Natural killer cell (primary cell): ENCODE measurements around the gene ADA. TPM values are rescaled to one million over a fixed set of nuclear protein-coding genes. Genes with fewer than 3 reads are reported as not detected.
"Not testable (repeated sequence)": the region's sequence is repeated elsewhere in the genome, so short reads cannot be mapped to it uniquely, and the experiment has no call there.

Experiments used
- ATAC-seq, 3 donors: fragments of 150-1000 bp in 2 of 3; fragments of 200-7000 bp in 1 of 3; cut with Tn5 transposase; 1 replicate in 1 of 3; 2 replicates in 2 of 3; pipeline ENCODE4 v1.10.0; 2021; ENCODE audit warnings: mild to moderate bottlenecking in 2 of 3, moderate library complexity in 2 of 3
- DNase-seq, 2 donors: peaks; one replicate each; pipeline versions ENCODE4 v3.0.0 to v3.0.0-alpha.2; 2013 to 2021; ENCODE audit warnings: mixed read lengths in 1 of 2
- H3K27ac ChIP-seq: one replicate; pipeline ENCODE4 v1.5.1; 2013; ENCODE audit warnings: mild to moderate bottlenecking, low read length
- H3K27me3 ChIP-seq: one replicate; pipeline ENCODE4 v1.6.1; 2013; ENCODE audit warnings: low read length; ENCODE audit not compliant: control insufficient read depth, insufficient read depth
- H3K36me3 ChIP-seq: one replicate; pipeline ENCODE4 v1.6.1; 2013; ENCODE audit warnings: low read length; ENCODE audit not compliant: control insufficient read depth, insufficient read depth
- H3K4me1 ChIP-seq: one replicate; pipeline ENCODE4 v1.6.1; 2013; ENCODE audit warnings: low read length; ENCODE audit not compliant: control insufficient read depth, insufficient read depth
- H3K4me3 ChIP-seq: one replicate; pipeline ENCODE4 v1.5.1; 2013; ENCODE audit warnings: low read length
- H3K9me3 ChIP-seq: one replicate; pipeline ENCODE4 v1.6.1; 2013; ENCODE audit warnings: low read length; ENCODE audit not compliant: control insufficient read depth, insufficient read depth
- H3K27ac Mint-ChIP-seq, 2 donors: one replicate each; pipeline ENCODE4 v1.8.0; 2022; ENCODE audit warnings: mild to moderate bottlenecking in 2 of 2, mixed read lengths in 2 of 2, moderate library complexity in 1 of 2
- H3K27me3 Mint-ChIP-seq, 2 donors: one replicate each; pipeline ENCODE4 v1.8.0; 2022; ENCODE audit warnings: low read depth in 2 of 2, mixed read lengths in 2 of 2
- H3K36me3 Mint-ChIP-seq: one replicate; pipeline ENCODE4 v1.8.0; 2022; ENCODE audit warnings: mixed read lengths
- H3K4me1 Mint-ChIP-seq, 2 donors: one replicate each; pipeline ENCODE4 v1.8.0; 2022; ENCODE audit warnings: mixed read lengths in 2 of 2
- H3K4me3 Mint-ChIP-seq: one replicate; pipeline ENCODE4 v1.8.0; 2022; ENCODE audit warnings: mild to moderate bottlenecking, moderate library complexity, mixed read lengths
- H3K9me3 Mint-ChIP-seq, 2 donors: one replicate each; pipeline ENCODE4 v1.8.0; 2022; ENCODE audit warnings: mixed read lengths in 2 of 2
- WGBS: methylation state at CpG from one replicate; pipeline ENCODE4 v1.1.7; 2013; ENCODE audit warnings: missing lambda C conversion rate; ENCODE audit not compliant: insufficient coverage; 5-methylcytosine and 5-hydroxymethylcytosine counted together
- intact Hi-C: fragments of 100-400 bp; cut with micrococcal nuclease; formaldehyde crosslinking; loops from one replicate; pipeline ENCODE4 v1.14.2; 2022
- total RNA-seq, 4 donors: library from RNA; stranded (reverse); fragments of 120-200 nt in 1 of 4; gene quantifications; one replicate each; pipeline versions ENCODE4 v1.2.3 to v1.2.4, GENCODE V29; 2013 to 2022
- TF ChIP-seq, protein P1 (sequence below): fragments of 200-600 bp; IDR thresholded peaks from one replicate; pipeline ENCODE4 v1.8.0; 2022; ENCODE audit warnings: antibody characterized with exemption

Gene ADA
- total RNA-seq, 3 donors from 2014 or later (not counting 1 experiment from before 2014, with no cell fraction given): 71.7 to 94.2 (median 73.9) TPM

DNA sequence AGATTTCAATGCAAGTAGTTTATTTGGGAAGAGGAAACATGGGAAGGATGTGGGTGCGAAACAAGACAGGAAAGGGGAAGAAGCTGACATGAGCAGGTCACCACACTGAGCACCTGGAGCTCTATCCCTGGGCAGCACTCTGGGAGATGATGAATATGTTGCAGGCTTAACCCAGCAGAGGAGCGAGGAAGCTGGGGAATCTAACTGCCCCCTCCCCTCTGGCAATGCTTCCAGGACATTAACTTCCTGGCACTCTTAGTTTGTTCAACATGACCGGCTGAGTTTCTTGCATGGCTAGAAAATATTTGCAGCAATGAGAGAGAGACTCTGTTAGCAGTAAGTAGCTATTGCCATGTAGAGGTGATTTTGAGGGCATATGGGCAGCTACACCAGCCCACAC, 4.9 kb upstream of the ADA start:
- Histone ChIP-seq H3K4me1 (peaks cover 9% of the 10 kb centered on the region), H3K36me3 (peaks cover 2% of the 10 kb centered on the region), H3K4me3 (no peak overlapping the region), H3K27ac (no peak overlapping the region), H3K27me3 (no peaks in the 10 kb centered on the region), H3K9me3 (no peaks in the 10 kb centered on the region)
- TF ChIP-seq, protein P1, sequence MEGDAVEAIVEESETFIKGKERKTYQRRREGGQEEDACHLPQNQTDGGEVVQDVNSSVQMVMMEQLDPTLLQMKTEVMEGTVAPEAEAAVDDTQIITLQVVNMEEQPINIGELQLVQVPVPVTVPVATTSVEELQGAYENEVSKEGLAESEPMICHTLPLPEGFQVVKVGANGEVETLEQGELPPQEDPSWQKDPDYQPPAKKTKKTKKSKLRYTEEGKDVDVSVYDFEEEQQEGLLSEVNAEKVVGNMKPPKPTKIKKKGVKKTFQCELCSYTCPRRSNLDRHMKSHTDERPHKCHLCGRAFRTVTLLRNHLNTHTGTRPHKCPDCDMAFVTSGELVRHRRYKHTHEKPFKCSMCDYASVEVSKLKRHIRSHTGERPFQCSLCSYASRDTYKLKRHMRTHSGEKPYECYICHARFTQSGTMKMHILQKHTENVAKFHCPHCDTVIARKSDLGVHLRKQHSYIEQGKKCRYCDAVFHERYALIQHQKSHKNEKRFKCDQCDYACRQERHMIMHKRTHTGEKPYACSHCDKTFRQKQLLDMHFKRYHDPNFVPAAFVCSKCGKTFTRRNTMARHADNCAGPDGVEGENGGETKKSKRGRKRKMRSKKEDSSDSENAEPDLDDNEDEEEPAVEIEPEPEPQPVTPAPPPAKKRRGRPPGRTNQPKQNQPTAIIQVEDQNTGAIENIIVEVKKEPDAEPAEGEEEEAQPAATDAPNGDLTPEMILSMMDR: no peak
- intact Hi-C loops: no loop called here
- H3K4me3 Mint-ChIP-seq: no peak overlapping the region
- ATAC-seq: no peak
- H3K27me3 Mint-ChIP-seq: no peaks in the 10 kb centered on the region
- 86% methylated on average over 2 of the region's 3 CpGs for WGBS
- H3K9me3 Mint-ChIP-seq: no peaks in the 10 kb centered on the region
- H3K36me3 Mint-ChIP-seq: no peaks in the 10 kb centered on the region
- DNase-seq: no peak
- no peak overlapping the region for H3K27ac Mint-ChIP-seq
- peaks cover 12 to 15% of the 10 kb centered on the region in 2 donors for H3K4me1 Mint-ChIP-seq

DNA sequence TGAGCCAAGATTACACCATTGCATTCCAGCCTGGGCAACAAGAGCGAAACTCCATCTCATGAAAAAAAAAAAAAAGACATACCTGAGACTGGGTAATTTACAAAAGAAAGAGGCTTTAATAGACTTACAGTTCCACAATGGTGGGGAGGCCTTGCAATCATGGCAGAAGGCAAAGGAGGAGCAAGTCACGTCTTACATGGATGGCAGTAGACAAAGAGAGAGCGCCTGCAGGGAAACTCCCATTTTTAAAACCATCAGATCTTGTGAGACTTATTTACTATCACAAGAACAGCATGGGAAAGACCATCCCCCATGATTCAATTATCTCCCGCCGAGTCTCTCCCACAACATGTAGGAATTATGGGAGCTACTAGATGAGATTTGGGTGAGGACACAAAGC, 2.7 kb upstream of the ADA start:
- H3K27ac ChIP-seq, H3K36me3 ChIP-seq, ATAC-seq, H3K27me3 Mint-ChIP-seq, H3K9me3 ChIP-seq, H3K36me3 Mint-ChIP-seq, H3K4me3 ChIP-seq, intact Hi-C loops, DNase-seq, H3K4me3 Mint-ChIP-seq, H3K9me3 Mint-ChIP-seq, H3K27me3 ChIP-seq: not testable (repeated sequence)
- H3K4me1 Mint-ChIP-seq: peaks cover 29 to 31% of the 10 kb centered on the region in 2 donors
- H3K27ac Mint-ChIP-seq: peak overlapping the region; percentile 59 to 80
- H3K4me1 ChIP-seq: peaks cover 30% of the 10 kb centered on the region
- WGBS: 95% methylated on average over 5 of the region's 5 CpGs

DNA sequence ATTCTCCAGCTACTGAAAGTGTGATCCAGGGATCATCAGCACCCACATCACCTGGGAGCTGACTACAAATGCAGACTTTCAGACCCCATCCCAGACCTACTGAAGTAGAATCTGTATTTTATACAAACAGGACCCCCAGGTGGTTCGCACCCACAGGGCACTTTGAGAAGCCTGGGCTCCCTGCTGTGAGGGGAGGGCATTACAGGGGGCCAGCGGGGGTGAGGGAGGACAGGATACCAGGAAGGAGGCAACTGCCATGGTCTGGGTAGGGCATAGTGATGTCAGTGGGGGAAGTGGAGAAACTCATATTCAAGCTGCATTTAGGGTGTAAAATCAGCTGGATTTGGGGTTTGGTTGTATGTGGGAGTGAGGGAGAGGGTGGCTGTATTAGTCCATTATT, 2.0 kb upstream of the ADA start:
- Mint-ChIP-seq H3K9me3 (no peaks in the 10 kb centered on the region), H3K36me3 (no peaks in the 10 kb centered on the region), H3K4me3 (peak overlapping the region; percentile 70), H3K27me3 (no peaks in the 10 kb centered on the region), H3K4me1 (peaks cover 35 to 38% of the 10 kb centered on the region in 2 donors), H3K27ac (peak overlapping the region; percentile 59 to 80)
- TF ChIP-seq, protein P1: no peak
- DNase-seq (no peak), ATAC-seq (no peak)
- WGBS: 86% methylated on average over 2 of the region's 2 CpGs
- intact Hi-C loops: loop anchor here (2.0 kb wide), 1 partner anchor 43 kb away; no protein-coding TSS in a partner anchor
- H3K27ac ChIP-seq: no peak overlapping the region
- H3K4me3 ChIP-seq: no peak overlapping the region
- H3K9me3 ChIP-seq: no peaks in the 10 kb centered on the region
- H3K4me1 ChIP-seq: peaks cover 36% of the 10 kb centered on the region
- no peaks in the 10 kb centered on the region for H3K36me3 ChIP-seq
- no peaks in the 10 kb centered on the region for H3K27me3 ChIP-seq

DNA sequence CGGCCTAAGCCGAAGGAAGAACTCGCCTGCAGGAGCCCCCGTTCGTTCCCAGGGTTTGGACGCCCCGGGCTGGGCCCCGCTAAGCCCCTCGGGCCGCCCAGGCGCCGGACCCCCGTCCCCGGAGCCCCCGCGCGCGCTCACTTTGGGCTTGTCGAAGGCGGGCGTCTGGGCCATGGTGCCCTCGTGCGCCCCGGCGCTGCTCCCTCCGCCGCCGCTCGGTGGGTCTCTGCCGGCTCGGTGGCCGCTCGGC, 140 bp downstream of the ADA start:
- no peaks in the 10 kb centered on the region for H3K9me3 Mint-ChIP-seq
- no peaks in the 10 kb centered on the region for H3K27me3 Mint-ChIP-seq
- H3K27ac Mint-ChIP-seq: peak overlapping the region; percentile 85 to 89
- intact Hi-C loops: loop anchor here (1.0 kb wide), 1 partner anchor 8 kb away; no protein-coding TSS in a partner anchor
- DNase-seq: no peak
- TF ChIP-seq, protein P1: no peak
- no peaks in the 10 kb centered on the region for H3K9me3 ChIP-seq
- no peaks in the 10 kb centered on the region for H3K36me3 Mint-ChIP-seq
- H3K4me1 ChIP-seq: peaks cover 58% of the 10 kb centered on the region
- H3K36me3 ChIP-seq: no peaks in the 10 kb centered on the region
- H3K4me3 Mint-ChIP-seq: peak overlapping the region; percentile 93
- ATAC-seq: no peak
- H3K27ac ChIP-seq: peak overlapping the region; percentile 71
- peaks cover 49 to 53% of the 10 kb centered on the region in 2 donors for H3K4me1 Mint-ChIP-seq
- peak overlapping the region; percentile 64 for H3K4me3 ChIP-seq
- under 1% methylated on average over 33 of the region's 33 CpGs for WGBS
- no peaks in the 10 kb centered on the region for H3K27me3 ChIP-seq
